Fibroblast of skin of scalp (primary cell): ENCODE measurements around the gene SSBP4.

Source experiments
- DNase-seq: peaks from one replicate; pipeline ENCODE4 v3.0.0-alpha.2; 2013

The SSBP4 gene

DNA sequence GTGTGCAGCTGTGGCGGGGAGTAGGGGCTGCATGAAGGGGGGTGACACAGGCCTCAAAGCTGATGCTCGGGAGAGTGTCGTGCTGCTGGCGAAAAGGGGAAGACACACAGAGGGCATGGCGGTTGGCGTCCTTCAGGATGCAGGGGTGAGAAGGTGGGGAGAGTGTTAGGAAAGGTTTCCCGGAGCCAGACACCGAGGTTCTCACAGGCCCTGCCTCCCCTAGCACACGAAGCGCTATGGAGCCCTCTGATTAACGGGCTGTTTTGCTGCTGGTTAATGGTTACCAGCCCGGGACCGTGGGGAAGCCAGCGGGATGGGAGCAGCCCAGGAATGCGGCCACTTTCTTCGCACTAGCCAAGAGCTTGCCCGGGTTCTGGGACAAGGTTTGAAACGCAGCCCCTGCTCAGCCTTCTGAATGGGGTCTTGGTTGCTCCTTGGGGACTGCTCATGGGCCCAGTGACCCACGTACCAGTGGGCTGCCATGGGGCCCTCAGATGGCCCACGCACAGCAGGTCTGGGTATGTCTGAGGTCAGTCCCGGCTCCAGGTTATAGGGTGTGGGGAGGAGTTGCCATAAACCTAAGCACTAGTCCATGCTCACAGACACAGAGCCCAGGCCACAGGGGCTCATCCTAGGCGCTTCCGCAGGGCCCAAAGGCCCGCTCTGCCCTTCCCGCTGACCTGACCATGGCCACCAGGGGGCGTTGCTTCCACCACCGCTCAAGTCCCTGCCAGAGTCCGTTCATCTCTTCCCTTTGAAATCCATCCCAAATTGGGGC, 50.1 kb downstream of the SSBP4 start:
- peak; percentile 68 for DNase-seq

GRCh38 chr19:18470787-18471186, 51.6 kb downstream of the SSBP4 start:
- no peak for DNase-seq

DNA sequence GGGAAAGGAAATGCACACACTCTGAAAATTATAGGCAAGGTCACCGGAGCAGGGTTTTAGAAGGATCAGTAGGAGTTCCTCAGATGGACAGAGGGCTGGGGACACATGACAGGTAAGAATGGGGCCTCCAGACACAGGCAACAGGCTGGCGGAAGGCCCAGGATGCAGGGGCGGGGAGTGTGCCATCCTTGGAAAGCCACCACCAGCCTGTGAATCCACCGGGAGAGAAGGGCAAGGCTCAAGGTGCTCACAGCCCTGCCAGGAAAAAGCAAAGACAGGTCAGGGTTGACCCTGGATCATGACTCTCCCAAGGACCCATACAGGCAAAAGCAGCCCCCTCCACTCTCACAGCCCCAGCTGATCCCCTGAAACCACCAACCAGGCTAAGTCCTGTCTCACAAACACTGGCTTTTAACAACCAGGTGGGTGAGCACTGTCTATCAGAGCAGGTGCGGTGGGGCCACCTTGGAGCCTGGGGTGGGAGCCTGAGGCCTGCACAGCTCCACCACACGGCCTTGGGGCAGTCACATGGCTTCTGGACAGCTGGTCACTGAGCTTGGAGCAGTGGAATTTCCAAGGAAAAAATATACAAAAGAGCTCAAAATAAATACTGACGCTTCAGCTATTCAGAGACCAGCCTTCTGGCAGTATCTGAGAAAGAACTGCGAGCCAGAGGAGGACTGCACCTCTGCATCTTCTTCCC, 54.0 kb downstream of the SSBP4 start:
- DNase-seq, result no peak

DNA sequence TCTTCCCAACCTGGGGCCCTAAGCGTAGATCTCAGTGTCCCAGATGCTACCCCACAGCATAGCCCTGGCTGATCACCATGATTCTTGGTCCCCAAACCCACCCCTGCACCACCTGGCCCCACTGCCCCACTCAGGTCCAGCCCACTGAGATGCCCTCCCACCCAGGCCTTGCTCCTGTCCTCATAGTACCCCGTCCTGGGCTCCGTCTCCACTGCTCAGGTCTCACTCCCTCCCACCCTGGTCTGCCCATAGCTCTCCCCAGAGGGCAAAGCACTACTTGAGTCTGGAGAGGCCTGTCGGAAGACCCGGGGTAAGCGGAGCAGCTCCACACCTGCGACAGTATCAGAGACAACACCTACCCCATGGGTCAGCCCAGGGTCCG, 54.5 kb downstream of the SSBP4 start:
- DNase-seq, result no peak

DNA sequence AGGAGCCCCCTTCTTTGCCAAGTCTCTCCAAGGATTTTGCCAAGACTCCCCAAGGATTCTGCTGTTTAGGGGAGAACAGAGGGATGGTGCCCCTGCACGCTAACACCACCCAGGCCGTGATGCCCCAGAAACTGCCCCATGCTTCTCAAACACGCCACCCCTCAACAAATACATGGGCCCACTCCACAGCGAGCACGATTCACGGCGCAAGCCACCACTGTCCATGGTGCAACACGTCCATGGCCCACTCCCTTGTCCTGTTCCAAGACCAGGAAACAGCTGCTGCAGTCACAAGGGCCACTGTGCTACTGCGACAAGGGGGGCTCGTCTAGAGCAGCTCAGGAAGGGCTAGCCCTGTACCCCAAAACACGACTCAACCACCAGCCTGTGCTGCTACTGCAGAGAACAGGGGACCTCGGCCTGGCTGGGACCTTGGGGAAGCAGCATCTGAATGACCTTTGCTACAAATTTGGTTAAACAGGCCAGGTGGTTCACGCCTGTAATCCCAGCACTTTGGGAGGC, 55.2 kb downstream of the SSBP4 start:
- no peak for DNase-seq

- DNase-seq, result no peak
Observed at GRCh38 chr19:18475004-18475453, 55.8 kb downstream of the SSBP4 start.

- no peak for DNase-seq
Observed at GRCh38 chr19:18475762-18476331, 56.6 kb downstream of the SSBP4 start.

DNA sequence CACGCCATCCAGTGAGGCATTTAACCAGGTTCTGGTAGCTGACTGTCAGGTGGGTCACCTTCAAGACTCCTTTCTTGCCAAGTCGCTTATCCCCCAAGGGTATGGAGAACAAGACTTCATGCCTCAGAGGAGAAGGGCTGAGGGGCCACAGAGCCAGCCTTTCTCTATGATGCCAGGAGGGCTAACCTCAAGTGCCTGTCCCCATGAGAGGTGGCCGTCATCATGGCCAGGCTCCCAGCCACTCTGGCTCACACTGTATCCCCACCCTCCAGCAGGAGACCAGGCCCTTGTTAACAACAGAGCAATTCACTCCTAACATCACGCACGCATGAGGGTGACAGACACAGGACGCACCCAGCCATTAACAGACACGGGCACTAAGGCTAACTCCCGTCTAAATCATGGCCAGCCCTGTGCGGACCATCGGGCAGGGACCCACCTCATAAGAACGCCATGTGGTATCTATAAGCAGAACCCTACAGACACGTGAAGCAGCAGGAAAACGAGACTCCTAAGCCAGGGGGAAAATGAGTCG, 57.4 kb downstream of the SSBP4 start:
- no peak for DNase-seq

GRCh38 chr19:18477042-18477779, 58.0 kb downstream of the SSBP4 start:
- no peak for DNase-seq

DNA sequence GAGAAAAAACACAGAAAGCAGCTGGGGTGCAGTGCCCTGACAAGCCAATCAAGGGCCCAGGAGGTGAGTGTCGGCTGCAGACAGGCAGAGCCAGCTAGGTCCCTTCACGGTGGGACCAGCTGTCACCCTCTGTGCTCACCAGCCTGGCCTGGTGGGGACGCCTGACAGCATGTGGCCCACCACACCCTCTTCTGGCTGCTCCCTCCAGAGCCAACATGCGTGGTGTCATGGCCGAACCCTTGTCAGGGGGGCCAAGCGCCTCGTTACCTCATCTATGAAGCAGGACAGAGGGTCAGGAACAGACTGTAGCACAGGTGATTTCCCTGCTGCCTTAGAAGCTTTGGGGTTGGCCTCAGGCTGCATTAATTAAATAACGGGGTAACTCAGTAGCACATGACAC, 58.8 kb downstream of the SSBP4 start:
- no peak for DNase-seq

- DNase-seq, result peak; percentile 86
Observed at GRCh38 chr19:18478545-18479311, 59.5 kb downstream of the SSBP4 start.

- DNase-seq, result peak; percentile 44
Observed at GRCh38 chr19:18480006-18480691, 61.0 kb downstream of the SSBP4 start.

DNA sequence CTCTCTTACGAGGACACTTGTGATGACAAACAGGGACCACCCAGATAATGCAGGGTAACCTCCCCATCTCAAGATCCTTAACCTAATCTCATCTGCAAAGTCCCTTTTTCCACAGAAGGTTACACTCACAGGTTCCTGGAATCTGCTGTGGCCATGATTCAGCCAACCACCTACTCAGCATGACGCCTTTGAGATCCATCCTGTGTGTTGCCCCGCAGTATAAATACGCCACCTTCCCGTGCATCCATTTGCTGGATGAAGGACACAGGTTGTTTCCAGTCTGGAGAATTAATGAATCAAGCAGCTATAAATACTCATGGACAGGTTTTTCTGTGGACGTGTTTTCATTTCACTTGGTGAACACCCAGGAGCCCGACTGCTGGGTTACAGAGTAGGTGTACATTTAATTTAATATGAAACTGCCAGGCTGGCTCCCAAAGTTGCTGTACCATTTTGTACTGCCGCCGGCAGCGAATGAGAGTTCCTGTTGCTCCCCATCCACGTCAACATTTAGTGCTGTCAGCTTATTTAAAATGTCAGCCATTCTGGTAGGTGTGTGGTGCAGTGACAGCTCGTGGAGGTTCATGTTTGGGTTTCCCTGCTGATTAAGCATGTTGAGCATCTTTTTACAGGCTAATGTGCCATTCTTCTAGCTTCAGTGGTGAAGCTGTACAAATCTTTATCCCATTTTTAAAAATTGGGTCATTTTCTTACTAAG, 62.5 kb downstream of the SSBP4 start:
- DNase-seq, result no peak

DNA sequence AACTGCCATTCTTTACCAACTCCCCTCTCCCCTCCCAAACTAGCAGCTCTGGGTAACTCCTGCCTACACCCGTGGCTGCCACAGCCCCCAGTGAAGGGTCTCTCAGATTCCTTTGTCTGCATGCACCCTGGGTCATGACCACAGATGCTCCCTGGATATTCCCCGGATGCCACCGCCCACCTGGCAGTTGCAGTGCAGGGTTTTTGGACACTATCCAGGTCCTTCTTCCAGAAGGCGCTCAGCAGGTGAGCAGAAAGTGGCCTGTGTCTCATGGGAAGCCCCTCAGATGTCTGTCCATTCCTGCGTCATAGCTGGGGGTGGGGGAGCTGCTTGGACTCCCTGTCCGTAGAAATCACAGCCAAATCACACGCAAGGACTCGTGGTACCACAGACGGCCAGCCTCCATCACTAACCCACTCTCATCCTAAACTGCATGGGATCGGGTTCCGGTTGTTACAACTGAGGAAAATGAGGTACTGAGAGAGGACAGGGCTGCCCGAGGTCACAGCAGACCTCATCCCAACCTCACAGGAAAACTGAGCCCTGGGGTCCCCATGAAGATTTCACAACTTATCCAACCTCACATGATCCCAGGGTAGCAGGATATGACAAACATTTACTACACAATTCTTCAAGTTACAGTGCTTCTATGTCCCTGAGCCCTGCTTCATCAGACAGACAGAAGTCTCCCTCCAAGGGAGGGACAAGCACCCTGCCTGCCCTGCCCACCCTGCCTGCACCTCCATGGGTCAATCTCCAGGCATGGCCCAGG, 64.1 kb downstream of the SSBP4 start:
- DNase-seq, result no peak
